Activated T-cell treated with anti-CD3 and anti-CD28 coated beads for 24 hours (primary cell): ENCODE results near the gene GSTT2.

Source experiments
- DNase-seq: peaks from one replicate; pipeline ENCODE4 v3.0.0-alpha.2; 2020; ENCODE audit warnings: low read depth

Gene GSTT2

GRCh38 chr22:24009227-24010017 lies 29.5 kb downstream of the GSTT2 start:
- no peak for DNase-seq

DNA sequence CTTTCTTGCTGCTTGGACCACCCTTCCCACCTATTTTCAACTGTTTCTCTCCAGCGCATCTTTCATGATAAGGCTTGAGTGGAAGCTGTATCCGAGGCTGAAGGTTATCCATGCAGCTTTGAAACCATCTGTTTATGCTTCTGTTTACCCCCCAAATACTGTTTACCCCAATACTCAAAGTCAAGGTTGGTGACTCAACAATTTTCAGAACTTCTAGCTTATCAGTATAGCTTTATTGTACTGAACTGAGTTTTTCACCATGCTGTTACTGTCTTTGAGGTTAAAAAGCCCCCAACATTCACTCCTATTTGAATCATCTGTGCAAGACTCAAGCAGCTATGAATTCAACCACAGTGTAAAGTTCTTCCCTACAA lies 30.1 kb downstream of the GSTT2 start:
- DNase-seq = no peak

GRCh38 chr22:24011735-24012068 lies 31.8 kb downstream of the GSTT2 start:
- no peak for DNase-seq

GRCh38 chr22:24016156-24016555 lies 36.2 kb downstream of the GSTT2 start:
- no peak for DNase-seq

DNA sequence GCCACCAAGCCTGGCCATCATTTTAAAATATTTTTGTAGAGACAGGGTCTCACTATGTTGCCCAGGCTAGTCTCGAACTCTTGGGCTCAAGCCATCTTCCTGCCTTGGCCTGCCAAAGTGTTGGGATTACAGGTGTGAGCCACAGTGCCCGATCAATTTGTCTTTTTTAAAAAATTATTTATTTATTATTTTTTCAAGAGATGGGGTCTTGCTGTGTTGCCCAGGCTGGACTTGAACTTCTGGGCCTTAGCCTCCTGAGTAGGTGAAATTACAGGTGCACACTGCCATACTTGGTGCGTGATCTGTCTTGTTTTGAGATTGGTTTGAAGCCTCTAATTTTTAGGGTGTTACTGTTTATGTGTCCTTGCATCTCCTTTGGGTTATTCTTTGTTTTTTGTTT lies 41.4 kb downstream of the GSTT2 start:
- DNase-seq = no peak

- no peak for DNase-seq
Measured at GRCh38 chr22:24023204-24023789, 43.4 kb downstream of the GSTT2 start.

- DNase-seq = no peak
Measured at GRCh38 chr22:24024354-24024753, 44.4 kb downstream of the GSTT2 start.

DNA sequence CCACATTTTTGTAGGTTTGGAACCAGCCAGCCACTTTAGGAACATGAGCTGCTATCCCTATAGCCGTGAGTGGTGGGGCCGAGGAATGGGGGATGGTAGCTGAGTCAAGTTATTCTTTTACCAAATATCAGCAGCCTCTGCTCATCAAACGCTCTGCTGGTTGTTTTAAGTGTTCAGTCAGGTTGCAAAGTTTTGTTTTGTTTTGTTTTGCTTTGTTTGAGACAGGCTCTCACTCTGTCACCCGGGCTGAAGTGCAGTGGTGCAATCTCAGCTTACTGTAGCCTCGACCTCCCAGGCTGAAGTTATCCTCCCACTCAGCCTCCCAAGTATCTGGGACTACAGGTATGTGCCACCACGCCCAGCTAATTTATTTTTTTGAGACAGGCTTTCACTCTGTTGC lies 45.5 kb downstream of the GSTT2 start:
- no peak for DNase-seq

DNA sequence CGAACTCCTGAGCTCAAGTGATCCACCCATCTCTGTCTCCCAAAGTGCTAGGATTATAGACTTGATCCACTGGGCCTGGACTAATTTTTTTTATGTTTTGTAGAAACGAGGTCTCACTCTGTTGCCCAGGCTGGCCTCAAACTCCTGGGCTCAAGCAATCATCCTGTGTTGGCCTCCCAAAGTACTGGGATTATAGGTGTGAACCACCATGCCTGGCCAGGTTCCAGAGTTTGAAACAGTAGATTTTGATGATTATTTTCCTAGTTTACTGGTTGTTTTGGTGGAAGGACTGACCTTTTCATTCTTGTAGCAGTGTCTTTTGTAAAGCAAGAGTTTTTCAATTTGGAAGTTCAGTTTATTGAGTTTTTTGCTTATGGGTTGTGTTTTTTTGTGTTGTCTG lies 46.1 kb downstream of the GSTT2 start:
- no peak for DNase-seq

DNA sequence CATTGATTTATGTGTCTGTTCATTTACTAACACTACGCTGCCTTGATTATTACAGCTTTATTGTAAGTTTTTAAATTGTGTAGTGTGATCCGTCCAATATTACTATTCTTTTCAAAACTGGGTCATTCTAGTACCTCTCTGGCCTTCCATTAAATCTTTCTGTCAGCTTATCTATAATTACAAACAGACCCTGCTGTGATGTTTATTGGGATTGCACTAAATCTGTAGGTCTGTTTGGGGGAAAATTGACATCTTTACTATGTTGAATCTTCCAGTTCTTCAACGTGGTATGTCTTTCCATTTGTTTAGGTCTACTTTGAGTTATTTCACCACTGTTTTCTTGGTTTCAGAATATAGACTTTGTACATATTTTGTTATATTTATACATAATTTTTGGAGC lies 46.8 kb downstream of the GSTT2 start:
- no peak for DNase-seq

- DNase-seq = no peak
Measured at GRCh38 chr22:24027389-24027975, 47.5 kb downstream of the GSTT2 start.

- no peak for DNase-seq
Measured at GRCh38 chr22:24027991-24028390, 48.1 kb downstream of the GSTT2 start.

DNA sequence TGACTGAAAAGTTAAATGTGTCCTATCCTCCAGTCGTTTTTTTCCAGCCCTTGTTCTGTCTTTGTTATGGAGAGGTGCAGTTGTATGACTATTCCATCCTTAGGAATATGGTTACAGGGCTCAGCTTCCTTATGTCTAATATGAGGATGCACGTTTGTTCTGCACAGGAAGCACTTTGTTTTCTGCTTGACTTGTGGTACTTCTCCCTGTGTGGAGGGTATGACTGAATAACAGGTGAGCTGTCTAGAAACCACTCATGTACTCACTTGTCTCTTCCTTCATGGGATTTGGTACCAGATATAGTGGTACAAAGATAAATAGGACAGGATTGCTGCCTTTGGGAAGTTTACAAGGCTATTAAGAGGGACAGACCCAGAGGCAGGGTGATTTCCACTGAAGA lies 48.6 kb downstream of the GSTT2 start:
- no peak for DNase-seq

- no peak for DNase-seq
Measured at GRCh38 chr22:24029304-24029703, 49.4 kb downstream of the GSTT2 start.

GRCh38 chr22:24030186-24030702 lies 50.3 kb downstream of the GSTT2 start:
- DNase-seq = no peak
